Activated naive CD4-positive, alpha-beta T cell treated with anti-CD3 and anti-CD28 coated beads for 36 hours (primary cell): ENCODE measurements around the gene RGS4. TPM values are rescaled to one million over a fixed set of nuclear protein-coding genes. Genes with fewer than 3 reads are reported as not detected.

Experiments used
- CTCF ChIA-PET: fragments of 350-600 bp; sonication (Branson Sonifier 250); formaldehyde crosslinking; loops from one replicate; lab custom pipeline; 2021; ENCODE audit warnings: antibody characterized with exemption; lab: Charles Lee
- DNase-seq: peaks from one replicate; pipeline ENCODE4 v3.0.0-alpha.2; 2020
- H3K27ac Mint-ChIP-seq: one replicate; pipeline ENCODE4 v1.8.0; 2021; ENCODE audit warnings: mild to moderate bottlenecking, mixed read lengths
- H3K27me3 Mint-ChIP-seq: one replicate; pipeline ENCODE4 v1.8.0; 2021; ENCODE audit warnings: low read depth, mixed read lengths
- H3K36me3 Mint-ChIP-seq: one replicate; pipeline ENCODE4 v1.8.0; 2021; ENCODE audit warnings: low read depth, mixed read lengths
- H3K4me1 Mint-ChIP-seq: one replicate; pipeline ENCODE4 v1.8.0; 2021; ENCODE audit warnings: low read depth, mixed read lengths
- H3K4me3 Mint-ChIP-seq: one replicate; pipeline ENCODE4 v1.8.0; 2021; ENCODE audit warnings: mild to moderate bottlenecking, moderate library complexity, mixed read lengths
- H3K9me3 Mint-ChIP-seq: one replicate; pipeline ENCODE4 v1.8.0; 2021; ENCODE audit warnings: mixed read lengths
- intact Hi-C: fragments of 100-400 bp; cut with micrococcal nuclease; formaldehyde crosslinking; loops from one replicate; pipeline ENCODE4 v1.15.1; 2023
- total RNA-seq, 2 experiments: library from RNA; stranded (reverse); gene quantifications; one replicate each; pipeline ENCODE4 v1.2.3, GENCODE V29; 2021

Gene RGS4
- total RNA-seq, result not detected

GRCh38 chr1:163069142-163069541 lies at the start of gene RGS4:
Gene RGS4, plus strand, starts transcription at chr1:163069361. Its CDS starts 124 bp downstream, at chr1:163069485.
- Mint-ChIP-seq H3K27me3 (peaks cover 22% of the 10 kb centered on the region), H3K4me3 (no peak within 1 kb of the TSS)

GRCh38 chr1:163022129-163022528 lies 47.0 kb upstream of the RGS4 start:
- Mint-ChIP-seq H3K36me3 (peaks cover 2% of the 10 kb centered on the region), H3K4me1 (no peaks in the 10 kb centered on the region), H3K27ac (no peak overlapping the region), H3K27me3 (peaks cover 13% of the 10 kb centered on the region), H3K9me3 (peaks cover 18% of the 10 kb centered on the region), H3K4me3 (no peak overlapping the region)
- intact Hi-C loops, result no loop called here
- no peak for DNase-seq
- CTCF ChIA-PET, result no interaction called here

More at GRCh38 chr1:163069142-163069541, at the start of gene RGS4:
- CTCF ChIA-PET, result interaction anchor here (1.1 to 2.4 kb wide), 2 partner anchors 12 to 246 kb away, joined by 4 to 5 read pairs; no protein-coding TSS in a partner anchor
- H3K4me1 Mint-ChIP-seq, result no peaks in the 10 kb centered on the region
- H3K27ac Mint-ChIP-seq, result no peak within 1 kb of the TSS
- intact Hi-C loops, result loop anchor here (1.0 to 2.0 kb wide), 2 partner anchors 191 to 214 kb away; no protein-coding TSS in a partner anchor
- DNase-seq, result peak; percentile 5
- no peaks in the 10 kb centered on the region for H3K36me3 Mint-ChIP-seq
- H3K9me3 Mint-ChIP-seq, result no peaks in the 10 kb centered on the region

GRCh38 chr1:163027610-163028009 lies 41.6 kb upstream of the RGS4 start:
- CTCF ChIA-PET, result interaction anchor here (1.3 kb wide), 1 partner anchor 8 kb away, joined by 3 read pairs; no protein-coding TSS in a partner anchor
- Mint-ChIP-seq H3K27ac (no peak overlapping the region), H3K27me3 (peaks cover 4% of the 10 kb centered on the region), H3K4me3 (no peak overlapping the region), H3K4me1 (no peaks in the 10 kb centered on the region), H3K36me3 (no peaks in the 10 kb centered on the region), H3K9me3 (peaks cover 9% of the 10 kb centered on the region)
- DNase-seq, result no peak
- intact Hi-C loops, result loop anchor here (2.0 kb wide), 1 partner anchor 61 kb away; no protein-coding TSS in a partner anchor

GRCh38 chr1:163029901-163030300 lies 39.3 kb upstream of the RGS4 start:
- no peak overlapping the region for H3K4me3 Mint-ChIP-seq
- H3K27ac Mint-ChIP-seq, result no peak overlapping the region
- peaks cover 1% of the 10 kb centered on the region for H3K9me3 Mint-ChIP-seq
- intact Hi-C loops, result no loop called here
- H3K27me3 Mint-ChIP-seq, result peaks cover 11% of the 10 kb centered on the region
- no peak for DNase-seq
- no peaks in the 10 kb centered on the region for H3K4me1 Mint-ChIP-seq
- CTCF ChIA-PET, result no interaction called here
- no peaks in the 10 kb centered on the region for H3K36me3 Mint-ChIP-seq

GRCh38 chr1:163035446-163036249 lies 33.5 kb upstream of the RGS4 start:
- no peaks in the 10 kb centered on the region for H3K36me3 Mint-ChIP-seq
- peaks cover 11% of the 10 kb centered on the region for H3K27me3 Mint-ChIP-seq
- H3K27ac Mint-ChIP-seq, result no peak overlapping the region
- CTCF ChIA-PET, result interaction anchor here (0.6 kb wide), 1 partner anchor 9 kb away, joined by 3 read pairs; no protein-coding TSS in a partner anchor
- no peaks in the 10 kb centered on the region for H3K4me1 Mint-ChIP-seq
- no peak for DNase-seq
- H3K9me3 Mint-ChIP-seq, result no peaks in the 10 kb centered on the region
- intact Hi-C loops, result no loop called here
- no peak overlapping the region for H3K4me3 Mint-ChIP-seq

- H3K4me3 Mint-ChIP-seq, result no peak overlapping the region
- intact Hi-C loops, result no loop called here
- H3K27ac Mint-ChIP-seq, result no peak overlapping the region
- CTCF ChIA-PET, result no interaction called here
- H3K4me1 Mint-ChIP-seq, result no peaks in the 10 kb centered on the region
- DNase-seq, result no peak
- H3K27me3 Mint-ChIP-seq, result peaks cover 11% of the 10 kb centered on the region
- H3K36me3 Mint-ChIP-seq, result no peaks in the 10 kb centered on the region
- no peaks in the 10 kb centered on the region for H3K9me3 Mint-ChIP-seq
Observed at GRCh38 chr1:163036671-163037070, 32.5 kb upstream of the RGS4 start.

- no peaks in the 10 kb centered on the region for H3K4me1 Mint-ChIP-seq
- H3K36me3 Mint-ChIP-seq, result no peaks in the 10 kb centered on the region
- intact Hi-C loops, result no loop called here
Observed at GRCh38 chr1:163038928-163039706, 30.0 kb upstream of the RGS4 start.

GRCh38 chr1:163039707-163040093 lies 29.5 kb upstream of the RGS4 start:
- intact Hi-C loops, result no loop called here
- H3K27me3 Mint-ChIP-seq, result peaks cover 11% of the 10 kb centered on the region
- no peak overlapping the region for H3K27ac Mint-ChIP-seq
- H3K9me3 Mint-ChIP-seq, result no peaks in the 10 kb centered on the region
- H3K4me3 Mint-ChIP-seq, result no peak overlapping the region
- H3K4me1 Mint-ChIP-seq, result no peaks in the 10 kb centered on the region
- no peaks in the 10 kb centered on the region for H3K36me3 Mint-ChIP-seq
- DNase-seq, result no peak
- CTCF ChIA-PET, result interaction anchor here (1.1 kb wide), 1 partner anchor 137 kb away, joined by 3 read pairs; no protein-coding TSS in a partner anchor

More at GRCh38 chr1:163038928-163039706, 30.0 kb upstream of the RGS4 start:
- DNase-seq, result no peak
- Mint-ChIP-seq H3K9me3 (no peaks in the 10 kb centered on the region), H3K27ac (no peak overlapping the region), H3K27me3 (peaks cover 5% of the 10 kb centered on the region), H3K4me3 (no peak overlapping the region)
- CTCF ChIA-PET, result interaction anchor here (1.1 kb wide), 1 partner anchor 137 kb away, joined by 3 read pairs; no protein-coding TSS in a partner anchor

- H3K27me3 Mint-ChIP-seq, result peaks cover 15% of the 10 kb centered on the region
- DNase-seq, result no peak
- no peak overlapping the region for H3K4me3 Mint-ChIP-seq
- no peaks in the 10 kb centered on the region for H3K36me3 Mint-ChIP-seq
- no peak overlapping the region for H3K27ac Mint-ChIP-seq
- CTCF ChIA-PET, result no interaction called here
- intact Hi-C loops, result no loop called here
- H3K9me3 Mint-ChIP-seq, result no peaks in the 10 kb centered on the region
- no peaks in the 10 kb centered on the region for H3K4me1 Mint-ChIP-seq
Observed at GRCh38 chr1:163046071-163046470, 23.1 kb upstream of the RGS4 start.

- Mint-ChIP-seq H3K9me3 (no peaks in the 10 kb centered on the region), H3K27me3 (peaks cover 15% of the 10 kb centered on the region), H3K4me1 (no peaks in the 10 kb centered on the region), H3K4me3 (no peak overlapping the region), H3K27ac (no peak overlapping the region), H3K36me3 (no peaks in the 10 kb centered on the region)
- no peak for DNase-seq
- CTCF ChIA-PET, result no interaction called here
- intact Hi-C loops, result no loop called here
Observed at GRCh38 chr1:163047951-163048659, 21.1 kb upstream of the RGS4 start.

GRCh38 chr1:163048869-163049268 lies 20.3 kb upstream of the RGS4 start:
- intact Hi-C loops, result no loop called here
- H3K4me1 Mint-ChIP-seq, result no peaks in the 10 kb centered on the region
- DNase-seq, result no peak
- no peak overlapping the region for H3K4me3 Mint-ChIP-seq
- H3K27me3 Mint-ChIP-seq, result peaks cover 15% of the 10 kb centered on the region
- H3K36me3 Mint-ChIP-seq, result no peaks in the 10 kb centered on the region
- CTCF ChIA-PET, result no interaction called here
- no peaks in the 10 kb centered on the region for H3K9me3 Mint-ChIP-seq
- H3K27ac Mint-ChIP-seq, result no peak overlapping the region

- H3K27ac Mint-ChIP-seq, result no peak overlapping the region
- no peaks in the 10 kb centered on the region for H3K4me1 Mint-ChIP-seq
- intact Hi-C loops, result no loop called here
- CTCF ChIA-PET, result no interaction called here
- no peaks in the 10 kb centered on the region for H3K9me3 Mint-ChIP-seq
- H3K36me3 Mint-ChIP-seq, result no peaks in the 10 kb centered on the region
- DNase-seq, result no peak
- no peak overlapping the region for H3K4me3 Mint-ChIP-seq
- peaks cover 13% of the 10 kb centered on the region for H3K27me3 Mint-ChIP-seq
Observed at GRCh38 chr1:163049296-163049695, 19.9 kb upstream of the RGS4 start.
